ENCODE results near the gene IRX1. TPM values are rescaled to one million over a fixed set of nuclear protein-coding genes. Genes with fewer than 3 reads are reported as not detected.
A peak's percentile ranks its signal among the peaks of the same experiment; 100 is the strongest.

IRX1 gene
- total RNA-seq: not detected

GRCh38 chr5:3595006-3595961 is at the start of gene IRX1:
TSS of gene IRX1 (plus strand) at chr5:3595832. CDS start at chr5:3596106, 274 bp downstream.
- peaks cover 59% of the 10 kb centered on the region for H3K27me3 Mint-ChIP-seq (ENCODE audit: low read depth)
- H3K4me3 Mint-ChIP-seq: no peak within 1 kb of the TSS
- DNase-seq: no peak
- ATAC-seq: peak in 1 of 2 donors; percentile 19
- H3K4me1 Mint-ChIP-seq (ENCODE audit: low read depth): peaks cover 3% of the 10 kb centered on the region
- no peaks in the 10 kb centered on the region for H3K36me3 Mint-ChIP-seq (ENCODE audit: insufficient read depth)
- no peaks in the 10 kb centered on the region for H3K9me3 Mint-ChIP-seq

DNA sequence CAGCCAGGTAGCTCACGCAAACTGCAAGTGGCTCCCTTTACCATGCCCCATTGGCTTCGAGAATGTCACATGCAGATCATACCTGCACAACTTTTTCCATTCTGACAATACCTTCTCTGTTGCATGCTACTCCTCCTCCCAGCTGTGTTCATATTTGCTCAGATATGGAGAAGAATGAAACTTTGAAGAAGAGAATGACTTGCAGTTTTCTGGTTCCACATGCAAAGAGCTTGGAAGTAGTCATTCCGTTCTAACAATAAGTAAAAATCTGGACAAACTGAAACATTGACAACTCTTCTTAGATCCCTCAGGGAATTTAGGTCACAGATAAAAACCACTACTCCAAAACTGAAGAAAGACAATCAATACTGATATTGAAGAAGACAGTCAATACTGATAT is 49.6 kb upstream of the IRX1 start:
- no peaks in the 10 kb centered on the region for H3K4me1 Mint-ChIP-seq (ENCODE audit: low read depth)
- peaks cover 19% of the 10 kb centered on the region for H3K9me3 Mint-ChIP-seq
- no peak overlapping the region for H3K4me3 Mint-ChIP-seq
- no peaks in the 10 kb centered on the region for H3K27me3 Mint-ChIP-seq (ENCODE audit: low read depth)
- no peak for ATAC-seq
- no peak for DNase-seq
- H3K36me3 Mint-ChIP-seq (ENCODE audit: insufficient read depth): no peaks in the 10 kb centered on the region

DNA sequence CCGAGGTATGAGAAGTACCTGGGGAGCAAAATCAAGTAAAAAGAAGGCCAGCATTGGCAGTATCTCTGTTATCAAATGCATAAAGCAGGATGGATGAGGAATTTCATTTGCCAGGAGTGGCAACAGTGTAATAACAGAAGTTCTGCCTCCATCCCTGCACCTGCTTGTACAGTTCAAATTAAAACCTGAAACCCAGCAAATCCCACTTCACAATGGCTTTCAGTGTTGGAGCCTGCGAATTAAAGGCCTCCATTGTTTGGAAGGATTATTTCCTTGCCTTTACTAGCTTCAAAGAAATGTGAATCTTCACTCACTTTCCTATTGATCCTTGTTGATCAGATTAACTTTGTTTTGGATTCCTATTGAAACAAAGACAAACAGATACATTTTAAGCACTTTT is 31.5 kb upstream of the IRX1 start:
- peaks cover 16% of the 10 kb centered on the region for H3K9me3 Mint-ChIP-seq
- ATAC-seq: no peak
- no peaks in the 10 kb centered on the region for H3K36me3 Mint-ChIP-seq (ENCODE audit: insufficient read depth)
- DNase-seq: no peak
- no peak overlapping the region for H3K4me3 Mint-ChIP-seq
- H3K4me1 Mint-ChIP-seq (ENCODE audit: low read depth): no peaks in the 10 kb centered on the region
- H3K27me3 Mint-ChIP-seq (ENCODE audit: low read depth): no peaks in the 10 kb centered on the region

DNA sequence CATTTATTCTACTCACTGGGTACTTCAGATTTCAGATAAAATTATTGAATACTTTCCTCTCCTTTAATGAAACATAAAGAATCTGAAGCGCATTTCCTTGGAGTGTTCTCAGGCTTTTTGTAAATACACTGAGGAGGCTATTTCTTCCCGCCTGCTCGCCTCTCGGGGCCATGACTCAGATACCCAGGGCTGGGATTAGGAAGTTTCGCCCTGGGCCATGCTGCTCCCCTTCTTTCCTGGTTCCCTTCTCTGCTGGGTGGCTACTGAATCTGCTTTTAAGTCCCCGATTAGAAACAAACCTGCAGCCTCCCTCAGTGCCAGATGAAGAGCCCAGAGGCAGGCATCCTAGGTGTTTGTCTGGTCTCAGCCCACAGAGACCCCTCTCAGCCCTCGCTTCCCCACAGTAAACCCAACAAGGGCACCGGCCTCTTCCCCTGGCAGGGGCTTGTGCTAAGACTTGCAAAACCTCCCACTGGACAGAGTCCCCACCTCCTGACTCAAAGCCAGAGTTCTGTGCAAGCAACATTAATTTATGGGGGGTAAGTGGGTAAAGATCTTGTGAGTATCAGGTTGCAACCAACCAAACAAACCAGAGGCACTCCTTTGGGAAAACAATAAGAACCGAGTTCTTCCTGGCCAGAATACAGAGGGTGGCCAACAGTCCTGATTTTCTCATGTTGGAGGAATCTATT is 30.7 kb upstream of the IRX1 start:
- no peak for ATAC-seq
- Mint-ChIP-seq H3K9me3 (peaks cover 16% of the 10 kb centered on the region), H3K4me1 (ENCODE audit: low read depth) (no peaks in the 10 kb centered on the region), H3K36me3 (ENCODE audit: insufficient read depth) (no peaks in the 10 kb centered on the region), H3K4me3 (no peak overlapping the region), H3K27me3 (ENCODE audit: low read depth) (no peaks in the 10 kb centered on the region)
- DNase-seq: no peak

DNA sequence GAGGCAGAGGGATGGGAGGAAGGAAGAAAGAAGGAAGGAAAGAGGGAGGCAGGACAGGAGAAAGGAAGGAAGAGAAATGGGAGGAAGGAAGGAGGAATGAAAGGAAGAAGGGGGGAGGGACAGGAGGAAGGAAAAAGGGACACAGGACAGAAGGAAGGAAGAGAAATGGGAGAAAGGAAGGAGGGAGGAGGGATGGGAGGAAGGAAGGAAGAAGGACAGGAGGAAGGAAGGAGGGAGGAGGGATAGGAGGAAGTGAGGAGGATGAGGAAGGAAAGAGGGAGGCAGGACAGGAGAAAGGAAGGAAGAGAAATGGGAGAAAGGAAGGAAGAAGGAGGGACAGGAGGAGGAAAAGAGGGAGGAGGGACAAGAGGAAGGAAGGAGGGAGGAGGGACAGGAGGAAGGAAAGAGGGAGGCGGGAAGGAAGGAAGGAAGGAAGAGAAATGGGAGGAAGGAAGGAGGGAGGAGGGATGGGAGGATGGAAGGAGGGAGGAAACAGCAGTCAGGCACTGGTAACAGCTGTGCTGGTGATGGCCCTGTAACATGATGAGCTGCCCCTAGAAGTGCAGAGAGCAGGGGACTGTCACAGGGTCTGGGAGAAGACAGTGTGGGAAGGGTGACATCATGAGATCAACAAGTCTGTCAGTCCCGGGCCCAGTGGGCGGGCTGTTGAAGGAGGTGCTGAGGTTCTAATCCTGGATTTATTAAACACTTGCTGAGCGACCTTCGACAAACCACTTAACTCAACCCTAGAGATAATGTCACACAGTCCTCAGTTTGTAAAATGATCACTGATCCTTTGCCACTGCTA is 10.7 kb upstream of the IRX1 start:
- H3K9me3 Mint-ChIP-seq: peaks cover 9% of the 10 kb centered on the region
- peaks cover 22% of the 10 kb centered on the region for H3K27me3 Mint-ChIP-seq (ENCODE audit: low read depth)
- H3K4me3 Mint-ChIP-seq: no peak overlapping the region
- H3K36me3 Mint-ChIP-seq (ENCODE audit: insufficient read depth): no peaks in the 10 kb centered on the region
- H3K4me1 Mint-ChIP-seq (ENCODE audit: low read depth): no peaks in the 10 kb centered on the region
- ATAC-seq (no peak), DNase-seq (no peak)

DNA sequence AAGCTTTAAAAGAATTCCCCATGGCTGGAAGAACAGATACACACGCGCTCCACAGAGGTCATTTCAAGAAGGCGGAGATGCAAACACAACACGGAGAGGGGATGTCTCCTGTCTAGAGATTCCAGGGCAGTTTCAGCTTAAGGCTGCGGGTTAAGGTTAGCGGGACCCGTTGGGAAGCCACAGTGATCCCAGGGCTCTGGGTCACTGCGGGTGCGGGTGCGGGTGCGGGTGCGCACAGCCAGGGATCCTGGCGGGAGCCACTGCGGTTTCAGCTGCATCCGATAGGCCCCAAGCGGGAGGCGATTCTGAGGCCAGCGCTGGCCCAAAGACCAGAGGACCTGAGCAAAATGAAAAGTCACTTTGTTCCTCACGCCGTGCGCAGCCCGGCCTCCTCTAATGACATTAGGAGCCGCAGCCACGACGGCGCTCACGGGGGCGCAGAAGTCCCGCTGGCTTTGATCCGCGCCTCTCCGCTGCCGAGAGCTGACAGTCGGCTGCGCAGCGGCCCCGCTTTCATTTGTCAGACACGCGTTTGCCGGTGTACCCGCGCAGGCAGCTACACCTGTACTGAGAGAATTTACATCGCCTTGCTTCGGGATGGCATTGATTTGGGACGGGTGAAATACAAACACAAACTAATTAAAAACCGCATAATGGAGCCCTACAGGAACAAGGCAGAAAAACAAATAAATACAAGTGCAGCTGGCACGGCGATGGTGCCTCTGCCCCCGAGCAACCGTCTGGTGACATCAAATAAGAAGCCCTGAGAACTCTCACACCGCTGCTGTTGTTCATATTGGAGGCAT is 5.3 kb upstream of the IRX1 start:
- ATAC-seq (no peak), DNase-seq (no peak)
- no peaks in the 10 kb centered on the region for H3K9me3 Mint-ChIP-seq
- no peaks in the 10 kb centered on the region for H3K36me3 Mint-ChIP-seq (ENCODE audit: insufficient read depth)
- no peak overlapping the region for H3K4me3 Mint-ChIP-seq
- H3K4me1 Mint-ChIP-seq (ENCODE audit: low read depth): peaks cover 3% of the 10 kb centered on the region
- peaks cover 52% of the 10 kb centered on the region for H3K27me3 Mint-ChIP-seq (ENCODE audit: low read depth)

DNA sequence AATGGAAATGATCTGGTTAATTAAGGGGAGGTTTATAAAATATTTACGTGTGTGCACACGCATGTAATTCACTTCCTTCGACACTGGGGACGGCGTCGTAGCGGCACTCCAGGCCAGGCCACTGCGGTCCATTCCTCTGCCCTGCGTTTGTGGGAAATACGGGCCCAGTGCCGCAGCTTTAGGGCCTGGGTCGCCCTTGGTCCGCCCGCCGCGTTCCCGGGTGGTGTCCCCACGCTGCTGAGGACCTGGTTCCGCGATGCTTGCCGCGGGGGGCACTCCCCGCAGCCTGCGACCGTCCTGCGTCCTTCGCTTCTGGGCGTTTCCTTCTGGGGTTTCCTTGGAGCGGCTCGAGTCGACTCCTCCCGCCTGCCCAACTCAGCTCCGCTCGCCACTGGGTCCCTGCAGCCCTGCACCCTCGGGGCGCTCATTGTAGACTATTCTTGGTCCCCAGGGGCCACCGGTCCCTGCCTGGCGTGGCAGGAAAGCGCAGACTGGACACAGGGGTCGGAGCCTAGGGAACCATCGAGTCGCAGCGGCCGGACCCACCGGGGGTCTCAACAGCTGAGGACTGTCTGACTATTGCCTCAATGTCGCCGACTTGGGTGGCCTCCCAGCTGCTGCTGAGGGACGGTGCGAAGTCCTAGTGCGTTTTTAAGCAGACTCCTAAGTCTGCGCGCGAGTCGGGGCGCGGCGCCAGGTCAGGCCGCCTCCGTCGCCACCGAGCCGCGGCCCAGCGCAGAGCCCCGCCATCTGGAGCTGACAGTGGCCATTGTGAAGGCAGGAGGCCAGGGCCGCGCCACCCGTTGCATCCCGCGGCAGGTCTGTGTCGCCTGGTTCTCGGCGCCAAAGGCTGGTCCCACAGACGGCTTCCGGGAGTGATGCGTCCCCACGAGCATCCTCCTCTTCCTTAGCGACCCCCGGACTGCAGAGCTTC is 4.4 kb upstream of the IRX1 start:
- ATAC-seq (no peak), DNase-seq (no peak)
- H3K27me3 Mint-ChIP-seq (ENCODE audit: low read depth): peaks cover 52% of the 10 kb centered on the region
- H3K4me3 Mint-ChIP-seq: no peak overlapping the region
- H3K9me3 Mint-ChIP-seq: no peaks in the 10 kb centered on the region
- H3K4me1 Mint-ChIP-seq (ENCODE audit: low read depth): peaks cover 3% of the 10 kb centered on the region
- H3K36me3 Mint-ChIP-seq (ENCODE audit: insufficient read depth): no peaks in the 10 kb centered on the region

- H3K9me3 Mint-ChIP-seq: no peaks in the 10 kb centered on the region
- no peaks in the 10 kb centered on the region for H3K36me3 Mint-ChIP-seq (ENCODE audit: insufficient read depth)
- H3K27me3 Mint-ChIP-seq (ENCODE audit: low read depth): peaks cover 58% of the 10 kb centered on the region
- DNase-seq (no peak), ATAC-seq (no peak)
- no peak overlapping the region for H3K4me3 Mint-ChIP-seq
- H3K4me1 Mint-ChIP-seq (ENCODE audit: low read depth): peaks cover 3% of the 10 kb centered on the region
These were observed 3.3 kb upstream of the IRX1 start for GRCh38 chr5:3592298-3592697.

- no peaks in the 10 kb centered on the region for H3K9me3 Mint-ChIP-seq
- H3K27me3 Mint-ChIP-seq (ENCODE audit: low read depth): peaks cover 66% of the 10 kb centered on the region
- ATAC-seq: no peak
- H3K4me1 Mint-ChIP-seq (ENCODE audit: low read depth): peaks cover 3% of the 10 kb centered on the region
- H3K36me3 Mint-ChIP-seq (ENCODE audit: insufficient read depth): no peaks in the 10 kb centered on the region
- peak overlapping the region; percentile 37 for H3K4me3 Mint-ChIP-seq
- DNase-seq: no peak
These were observed 1.7 kb upstream of the IRX1 start for GRCh38 chr5:3593771-3594509.

DNA sequence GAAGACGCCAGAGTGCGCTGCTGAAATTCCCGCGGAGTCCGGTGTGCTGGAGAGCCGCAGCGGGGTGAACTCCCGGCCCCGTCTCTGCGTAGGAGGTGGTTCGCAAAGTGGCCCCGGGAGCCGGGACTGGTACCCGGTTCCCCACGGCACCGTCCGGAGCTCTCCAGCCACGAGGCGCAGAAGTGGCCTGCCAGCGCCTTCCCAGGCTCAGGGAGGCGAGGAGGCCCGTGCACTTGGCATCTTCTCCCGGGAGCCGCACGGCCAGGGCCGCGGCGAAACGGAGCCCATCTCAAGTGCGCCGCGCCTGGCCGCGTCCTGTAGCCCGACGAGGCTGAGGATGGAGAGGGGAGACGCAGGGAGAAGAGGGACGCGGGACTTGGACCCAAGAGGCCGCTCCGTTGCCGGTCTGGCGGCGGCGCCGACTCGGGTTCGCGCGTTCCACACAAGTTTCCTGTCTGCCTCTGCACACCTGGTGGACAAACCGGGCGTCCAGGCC is 1.1 kb upstream of the IRX1 start:
- Mint-ChIP-seq H3K4me3 (no peak overlapping the region), H3K36me3 (ENCODE audit: insufficient read depth) (no peaks in the 10 kb centered on the region), H3K4me1 (ENCODE audit: low read depth) (peaks cover 3% of the 10 kb centered on the region), H3K9me3 (no peaks in the 10 kb centered on the region), H3K27me3 (ENCODE audit: low read depth) (peaks cover 66% of the 10 kb centered on the region)
- ATAC-seq (no peak), DNase-seq (no peak)

- Mint-ChIP-seq H3K36me3 (ENCODE audit: insufficient read depth) (no peaks in the 10 kb centered on the region), H3K4me1 (ENCODE audit: low read depth) (peaks cover 5% of the 10 kb centered on the region), H3K9me3 (no peaks in the 10 kb centered on the region), H3K27me3 (ENCODE audit: low read depth) (peaks cover 58% of the 10 kb centered on the region), H3K4me3 (no peak overlapping the region)
- DNase-seq (no peak), ATAC-seq (no peak)
These were observed 711 bp downstream of the IRX1 start for GRCh38 chr5:3596261-3596825.

GRCh38 chr5:3596857-3597166 is 1.2 kb downstream of the IRX1 start:
- Mint-ChIP-seq H3K4me1 (ENCODE audit: low read depth) (peaks cover 7% of the 10 kb centered on the region), H3K27me3 (ENCODE audit: low read depth) (peaks cover 62% of the 10 kb centered on the region), H3K9me3 (no peaks in the 10 kb centered on the region), H3K36me3 (ENCODE audit: insufficient read depth) (no peaks in the 10 kb centered on the region), H3K4me3 (no peak overlapping the region)
- DNase-seq (no peak), ATAC-seq (no peak)
